MM.1S (cell line): Measurements from ENCODE around the gene ZFP36L2.
A peak's percentile ranks its signal among the peaks of the same experiment; 100 is the strongest.

Experiments used
- DNase-seq: peaks from one replicate; pipeline ENCODE4 v3.0.0-alpha.2; 2015
- H2AFZ ChIP-seq: fragments of 300-600 bp; sonication (generic); 2 replicates; pipeline ENCODE4 v1.6.0; 2016; ENCODE audit warnings: antibody characterized with exemption, low read length
- H3F3A ChIP-seq: fragments of 300-600 bp; sonication (generic); 2 replicates; pipeline ENCODE4 v1.6.1; 2016; ENCODE audit warnings: mild to moderate bottlenecking, antibody characterized with exemption, low read length, moderate library complexity, mixed read lengths; ENCODE audit not compliant: insufficient read depth
- H3K27ac ChIP-seq: fragments of 300-600 bp; sonication (generic); 2 replicates; pipeline ENCODE4 v1.5.1; 2016; ENCODE audit warnings: mild to moderate bottlenecking, low read length
- H3K27me3 ChIP-seq: fragments of 300-600 bp; sonication (generic); replicated peaks from 2 replicates; pipeline ENCODE4 v1.6.0; 2016; ENCODE audit warnings: low read length; ENCODE audit not compliant: insufficient read depth
- H3K36me3 ChIP-seq: fragments of 300-600 bp; sonication (generic); replicated peaks from 2 replicates; pipeline ENCODE4 v1.6.1; 2016; ENCODE audit warnings: mild to moderate bottlenecking, low read length, mixed read lengths; ENCODE audit not compliant: insufficient read depth
- H3K4me1 ChIP-seq: fragments of 300-600 bp; sonication (generic); 2 replicates; pipeline ENCODE4 v1.6.1; 2016; ENCODE audit warnings: low read length, mixed read lengths
- H3K4me2 ChIP-seq: fragments of 300-600 bp; sonication (generic); 2 replicates; pipeline ENCODE4 v1.6.0; 2016; ENCODE audit warnings: low read depth, low read length
- H3K4me3 ChIP-seq: fragments of 300-600 bp; sonication (generic); 2 replicates; pipeline ENCODE4 v1.5.1; 2016; ENCODE audit warnings: low read length, mixed read lengths
- H3K79me2 ChIP-seq: fragments of 300-600 bp; sonication (generic); 2 replicates; pipeline ENCODE4 v1.6.1; 2016; ENCODE audit warnings: mixed run types, low read length, mixed read lengths
- H3K9ac ChIP-seq: fragments of 300-600 bp; sonication (generic); 2 replicates; pipeline ENCODE4 v1.6.1; 2016; ENCODE audit warnings: low read length, mixed read lengths
- H3K9me2 ChIP-seq: fragments of 300-600 bp; sonication (generic); replicated peaks from 2 replicates; pipeline ENCODE4 v1.6.1; 2016; ENCODE audit warnings: mild to moderate bottlenecking, low read length, mixed read lengths; ENCODE audit not compliant: insufficient read depth
- H3K9me3 ChIP-seq: fragments of 300-600 bp; sonication (generic); replicated peaks from 2 replicates; pipeline ENCODE4 v1.6.1; 2016; ENCODE audit warnings: mild to moderate bottlenecking, low read length, mixed read lengths; ENCODE audit not compliant: insufficient read depth
- H4K20me1 ChIP-seq: fragments of 300-600 bp; sonication (generic); 2 replicates; pipeline ENCODE4 v1.6.1; 2016; ENCODE audit warnings: mild to moderate bottlenecking, low read length, moderate library complexity, mixed read lengths; ENCODE audit not compliant: insufficient read depth
- EZH2 ChIP-seq: fragments of 300-600 bp; sonication (generic); optimal IDR thresholded peaks from 2 replicates; pipeline ENCODE3; 2017; ENCODE audit warnings: low read depth, mild to moderate bottlenecking, antibody characterized with exemption, low read length, mixed read lengths
- EZH2phosphoT487 ChIP-seq: fragments of 300-600 bp; sonication (generic); IDR thresholded peaks from 2 replicates; pipeline ENCODE4 v1.6.1; 2018; ENCODE audit warnings: antibody characterized with exemption, low read length
- TF ChIP-seq, protein P1 (sequence below): fragments of 300-600 bp; sonication (generic); IDR thresholded peaks from 2 replicates; pipeline ENCODE4 v1.5.1; 2016; ENCODE audit warnings: antibody characterized with exemption, low read length, mixed read lengths

The ZFP36L2 gene

DNA sequence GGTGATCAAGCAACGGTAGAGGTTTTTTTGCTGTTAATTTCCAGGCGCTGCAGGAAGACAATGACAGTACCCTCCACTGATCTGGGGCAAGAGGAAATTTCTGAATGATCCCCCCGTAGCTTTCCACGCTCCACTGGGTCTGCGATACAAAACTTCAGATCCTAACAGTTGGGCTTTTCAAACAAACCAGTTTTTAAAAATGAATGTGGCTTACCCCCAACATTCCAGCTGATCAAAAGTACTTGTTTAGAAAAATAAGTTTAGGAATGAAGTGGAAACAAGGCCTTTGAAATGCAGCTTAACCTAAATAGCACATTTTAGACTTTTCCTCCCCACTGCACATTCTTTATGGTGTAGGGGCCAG, 5.7 kb downstream of the ZFP36L2 start:
- H3K9me3 ChIP-seq = no peaks in the 10 kb centered on the region
- TF ChIP-seq, protein P1, sequence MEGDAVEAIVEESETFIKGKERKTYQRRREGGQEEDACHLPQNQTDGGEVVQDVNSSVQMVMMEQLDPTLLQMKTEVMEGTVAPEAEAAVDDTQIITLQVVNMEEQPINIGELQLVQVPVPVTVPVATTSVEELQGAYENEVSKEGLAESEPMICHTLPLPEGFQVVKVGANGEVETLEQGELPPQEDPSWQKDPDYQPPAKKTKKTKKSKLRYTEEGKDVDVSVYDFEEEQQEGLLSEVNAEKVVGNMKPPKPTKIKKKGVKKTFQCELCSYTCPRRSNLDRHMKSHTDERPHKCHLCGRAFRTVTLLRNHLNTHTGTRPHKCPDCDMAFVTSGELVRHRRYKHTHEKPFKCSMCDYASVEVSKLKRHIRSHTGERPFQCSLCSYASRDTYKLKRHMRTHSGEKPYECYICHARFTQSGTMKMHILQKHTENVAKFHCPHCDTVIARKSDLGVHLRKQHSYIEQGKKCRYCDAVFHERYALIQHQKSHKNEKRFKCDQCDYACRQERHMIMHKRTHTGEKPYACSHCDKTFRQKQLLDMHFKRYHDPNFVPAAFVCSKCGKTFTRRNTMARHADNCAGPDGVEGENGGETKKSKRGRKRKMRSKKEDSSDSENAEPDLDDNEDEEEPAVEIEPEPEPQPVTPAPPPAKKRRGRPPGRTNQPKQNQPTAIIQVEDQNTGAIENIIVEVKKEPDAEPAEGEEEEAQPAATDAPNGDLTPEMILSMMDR = no peak
- no peak for TF ChIP-seq EZH2phosphoT487
- TF ChIP-seq EZH2 = no peak
- peak overlapping the region; percentile 97 for H3K4me3 ChIP-seq
- peaks cover 79% of the 10 kb centered on the region for H3F3A ChIP-seq
- peaks cover 10% of the 10 kb centered on the region; the same call in 1 of the 2 replicates for H3K36me3 ChIP-seq
- peak; percentile 7 for DNase-seq
- no peaks in the 10 kb centered on the region for H3K9me2 ChIP-seq
- peak overlapping the region; percentile 100 for H3K9ac ChIP-seq
- no peaks in the 10 kb centered on the region for H3K27me3 ChIP-seq
- peaks cover 18% of the 10 kb centered on the region; the same call in 1 of the 2 replicates for H4K20me1 ChIP-seq
- H2AFZ ChIP-seq = no peak overlapping the region
- peak overlapping the region; percentile 99 for H3K27ac ChIP-seq
- peak overlapping the region; percentile 92 for H3K4me2 ChIP-seq
- peaks cover 16% of the 10 kb centered on the region for H3K4me1 ChIP-seq
- H3K79me2 ChIP-seq = peaks cover 58% of the 10 kb centered on the region

DNA sequence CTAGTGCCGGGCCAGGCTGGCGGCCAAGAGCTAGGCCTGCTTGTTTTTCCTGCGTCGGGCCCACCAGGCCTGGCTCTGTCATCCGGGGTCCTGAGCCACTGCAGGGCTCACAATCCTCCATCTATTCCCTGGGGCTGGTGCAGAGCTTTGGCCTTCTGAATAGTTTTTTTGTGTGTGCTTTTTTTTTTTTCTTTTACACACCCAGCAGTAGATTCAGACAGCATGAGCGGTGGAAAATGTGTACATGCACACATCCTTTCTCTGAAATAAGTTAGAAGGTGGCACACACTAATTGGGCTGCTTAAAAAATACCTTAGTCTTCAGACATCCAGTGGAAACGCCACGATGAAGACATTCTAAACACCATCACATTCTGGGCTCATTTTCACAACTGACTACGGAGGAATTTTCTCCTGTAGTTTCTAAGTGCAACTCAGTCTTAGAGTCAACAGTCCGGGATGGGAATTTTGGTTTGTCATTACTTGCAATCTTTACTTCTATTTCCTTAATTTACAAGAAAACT, 6.1 kb downstream of the ZFP36L2 start:
- Histone ChIP-seq H3K4me1 (peaks cover 16% of the 10 kb centered on the region), H3K9me3 (no peaks in the 10 kb centered on the region), H3K9me2 (no peaks in the 10 kb centered on the region), H2AFZ (no peak overlapping the region), H3K4me2 (peak overlapping the region; percentile 92), H3K27me3 (no peaks in the 10 kb centered on the region), H3K4me3 (peak overlapping the region; percentile 97), H3K79me2 (peaks cover 53% of the 10 kb centered on the region), H3K36me3 (peaks cover 10% of the 10 kb centered on the region; the same call in 1 of the 2 replicates), H4K20me1 (peaks cover 15% of the 10 kb centered on the region; the same call in 1 of the 2 replicates), H3K27ac (peak overlapping the region; percentile 99), H3F3A (peaks cover 74% of the 10 kb centered on the region), H3K9ac (peak overlapping the region; percentile 100)
- no peak for TF ChIP-seq EZH2phosphoT487
- TF ChIP-seq, protein P1 = peak; percentile 5; the same call in 1 of the 2 replicates
- no peak for DNase-seq

DNA sequence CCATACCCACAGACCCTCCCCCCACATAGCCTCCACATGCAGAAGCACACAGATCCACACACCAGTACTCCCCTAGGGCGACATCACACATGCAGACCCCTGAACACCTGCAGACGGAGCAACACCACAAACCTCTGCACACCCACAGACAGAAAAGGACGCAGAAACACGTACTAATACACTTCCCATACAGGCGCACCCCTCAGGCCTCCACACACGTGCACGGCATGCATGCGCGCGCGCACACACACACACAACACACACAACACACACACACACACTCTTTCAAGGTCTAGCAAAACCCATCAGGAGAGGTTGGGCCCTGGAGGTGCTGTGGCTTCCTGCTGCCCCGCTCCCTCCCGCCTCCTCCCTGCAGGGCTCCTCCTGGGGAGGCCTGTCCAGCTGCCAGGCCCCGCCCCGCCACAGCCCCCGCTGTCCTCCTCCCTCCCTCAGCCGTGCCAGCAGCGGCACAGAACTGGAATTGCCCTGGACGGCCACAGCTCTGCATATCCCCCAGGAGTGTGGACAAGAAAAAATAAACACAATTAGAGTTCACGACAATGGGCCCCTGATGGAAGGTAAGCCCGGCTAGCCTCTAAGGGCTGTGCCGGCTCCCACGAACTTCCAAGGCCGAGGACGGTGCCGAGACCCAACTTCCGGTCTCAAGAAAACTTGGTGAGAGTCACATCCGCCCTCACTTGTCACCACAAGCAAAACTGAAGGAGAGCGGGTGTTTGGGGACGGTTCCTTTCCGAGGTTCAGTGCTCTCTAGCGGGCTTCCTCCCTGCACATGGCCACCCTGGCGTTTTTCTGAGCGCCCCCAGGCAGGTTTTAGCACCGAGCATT, 6.8 kb downstream of the ZFP36L2 start:
- H3K9me2 ChIP-seq = no peaks in the 10 kb centered on the region
- peaks cover 10% of the 10 kb centered on the region; the same call in 1 of the 2 replicates for H3K36me3 ChIP-seq
- TF ChIP-seq, protein P1 = peak; percentile 26
- TF ChIP-seq EZH2phosphoT487 (no peak), EZH2 (no peak)
- no peaks in the 10 kb centered on the region for H3K27me3 ChIP-seq
- peak overlapping the region; percentile 97 for H3K4me3 ChIP-seq
- peaks cover 71% of the 10 kb centered on the region for H3F3A ChIP-seq
- peaks cover 16% of the 10 kb centered on the region for H3K4me1 ChIP-seq
- H3K27ac ChIP-seq = peak overlapping the region; percentile 99
- DNase-seq = peak; percentile 94
- peaks cover 47% of the 10 kb centered on the region for H3K79me2 ChIP-seq
- H3K9ac ChIP-seq = peak overlapping the region; percentile 100
- H3K4me2 ChIP-seq = peak overlapping the region; percentile 92
- H3K9me3 ChIP-seq = no peaks in the 10 kb centered on the region
- peak overlapping the region; percentile 49 for H2AFZ ChIP-seq
- peaks cover 12% of the 10 kb centered on the region; the same call in 1 of the 2 replicates for H4K20me1 ChIP-seq
